A549 (cell line): Measurements from ENCODE around the gene NLRP1. TPM values are rescaled to one million over a fixed set of nuclear protein-coding genes. Genes with fewer than 3 reads are reported as not detected.

ENCODE experiments used
- ATAC-seq, 2 experiments: fragments of 200-7000 bp in 1 of 2; fragments of >200 bp in 1 of 2; cut with Nextera tagmentation in 1 of 2; cut with Tn5 transposase in 1 of 2; 3 replicates each; pipeline versions ENCODE4 v1.8.0 to v1.9.1; 2018 to 2020; ENCODE audit warnings: mild to moderate bottlenecking in 1 of 2, moderate library complexity in 1 of 2
- CTCF ChIA-PET: fragments of 300-600 bp; sonication (Branson Sonifier 250); formaldehyde crosslinking; extraction: SDS; loops from one replicate; lab custom pipeline; 2021; ENCODE audit warnings: antibody characterized with exemption, inconsistent platforms; lab: Yijun Ruan, JAX
- POLR2A ChIA-PET: fragments of 350-600 bp; formaldehyde crosslinking; extraction: SDS; loops from one replicate; lab custom pipeline; 2021; ENCODE audit warnings: antibody characterized with exemption, inconsistent platforms; lab: Yijun Ruan, JAX
- DNase-seq, 2 experiments: peaks; one replicate each; pipeline versions ENCODE4 v3.0.0 to v3.0.0-alpha.2; 2011 to 2016; ENCODE audit warnings: low read depth in 1 of 2, low spot score in 1 of 2
- FAIRE-seq: peaks from 2 replicates; lab custom pipeline; 2011; peaks lifted over from hg19 to GRCh38; lab: Jason Lieb, UNC
- H3K27ac ChIP-seq, 2 experiments: fragments of >200 bp; sonication (Bioruptor Twin); formaldehyde crosslinking; 3 replicates each; pipeline ENCODE4 v1.5.1; 2016 to 2017
- H3K4me1 ChIP-seq: fragments of >200 bp; sonication (Bioruptor Twin); formaldehyde crosslinking; 3 replicates; pipeline ENCODE4 v1.6.1; 2016
- H3K4me2 ChIP-seq: fragments of >200 bp; sonication (Bioruptor Twin); formaldehyde crosslinking; 3 replicates; pipeline ENCODE4 v1.6.1; 2016
- H3K4me3 ChIP-seq: fragments of >200 bp; sonication (Bioruptor Twin); formaldehyde crosslinking; 3 replicates; pipeline ENCODE4 v1.5.1; 2016
- H3K9me3 ChIP-seq: fragments of >200 bp; sonication (Bioruptor Twin); formaldehyde crosslinking; 3 replicates; pipeline ENCODE4 v1.6.1; 2016
- BHLHE40 ChIP-seq: IDR thresholded peaks from 2 replicates; pipeline ENCODE4 v1.6.1; 2012; ENCODE audit warnings: low read depth, low read length, inconsistent platforms
- CBX2 ChIP-seq: fragments of 200-600 bp; sonication (generic); IDR thresholded peaks from 2 replicates; pipeline ENCODE4 v1.6.1; 2016; ENCODE audit warnings: low read depth, mild to moderate bottlenecking, borderline replicate concordance
- CBX8 ChIP-seq: fragments of 200-600 bp; sonication (generic); IDR thresholded peaks from 2 replicates; pipeline ENCODE4 v1.6.1; 2016
- CEBPB ChIP-seq, 2 experiments: fragments of >200 bp in 1 of 2; sonication (Bioruptor Twin) in 1 of 2; formaldehyde crosslinking in 1 of 2; IDR thresholded peaks; 2 replicates each; pipeline ENCODE4 v1.6.1; 2012 to 2016
- CHD2 ChIP-seq: fragments of 150-350 bp; IDR thresholded peaks from 2 replicates; pipeline ENCODE4 v1.6.1; 2014; ENCODE audit warnings: low read length; ENCODE audit not compliant: partially characterized antibody
- CHD4 ChIP-seq: fragments of 200-600 bp; sonication (generic); IDR thresholded peaks from 2 replicates; pipeline ENCODE4 v1.6.1; 2016; ENCODE audit warnings: antibody characterized with exemption, mild to moderate bottlenecking, borderline replicate concordance
- EHF ChIP-seq: fragments of 250-450 bp; sonication (Bioruptor Pico); IDR thresholded peaks from 2 replicates; pipeline ENCODE4 v1.5.0; 2020; ENCODE audit warnings: mild to moderate bottlenecking
- EHMT2 ChIP-seq: fragments of 200-600 bp; sonication (generic); IDR thresholded peaks from 2 replicates; pipeline ENCODE4 v1.6.1; 2016; ENCODE audit warnings: antibody characterized with exemption, low read depth, mild to moderate bottlenecking, moderate library complexity
- ESRRA ChIP-seq: fragments of 150-350 bp; IDR thresholded peaks from 2 replicates; pipeline ENCODE4 v1.6.1; 2014; ENCODE audit warnings: mild to moderate bottlenecking, low read length, borderline replicate concordance
- FOSL2 ChIP-seq, 2 experiments: fragments of 450-650 bp in 1 of 2; fragments of >200 bp in 1 of 2; sonication (Bioruptor Twin) in 1 of 2; formaldehyde crosslinking; IDR thresholded peaks; 2 replicates each; pipeline versions ENCODE4 v1.5.0 to v1.6.1; 2016 to 2020; ENCODE audit warnings: mild to moderate bottlenecking in 1 of 2, moderate library complexity in 1 of 2
- GATA3 ChIP-seq: IDR thresholded peaks from 2 replicates; pipeline ENCODE4 v1.6.1; 2012; ENCODE audit warnings: borderline replicate concordance
- HDAC2 ChIP-seq: fragments of 200-600 bp; sonication (generic); IDR thresholded peaks from 2 replicates; pipeline ENCODE4 v1.6.1; 2016
- HEYL ChIP-seq: fragments of 250-450 bp; sonication (Bioruptor Pico); IDR thresholded peaks from 2 replicates; pipeline ENCODE4 v1.8.0; 2021; ENCODE audit warnings: mild to moderate bottlenecking, moderate library complexity
- HMGXB4 ChIP-seq: fragments of 250-450 bp; sonication (Bioruptor Pico); IDR thresholded peaks from 2 replicates; pipeline ENCODE4 v1.5.0; 2021; ENCODE audit warnings: mild to moderate bottlenecking, moderate library complexity, borderline replicate concordance
- NPAS2 ChIP-seq: fragments of 250-450 bp; sonication (Bioruptor Pico); IDR thresholded peaks from 2 replicates; pipeline ENCODE4 v1.8.0; 2022; ENCODE audit warnings: mild to moderate bottlenecking, moderate library complexity, borderline replicate concordance
- RCOR1 ChIP-seq: fragments of 150-350 bp; IDR thresholded peaks from 2 replicates; pipeline ENCODE4 v1.6.1; 2014; ENCODE audit warnings: antibody characterized with exemption, low read length, low read depth
- SREBF2 ChIP-seq: fragments of 450-650 bp; IDR thresholded peaks from 2 replicates; pipeline ENCODE4 v1.6.1; 2014; ENCODE audit warnings: mild to moderate bottlenecking, moderate library complexity
- TFCP2L1 ChIP-seq: fragments of 250-450 bp; sonication (Bioruptor Pico); IDR thresholded peaks from 2 replicates; pipeline ENCODE4 v1.5.0; 2021; ENCODE audit warnings: mild to moderate bottlenecking
- TP53 ChIP-seq: fragments of 250-450 bp; sonication (Bioruptor Pico); IDR thresholded peaks from 2 replicates; pipeline ENCODE4 v1.5.0; 2021; ENCODE audit warnings: mild to moderate bottlenecking, moderate library complexity
- ZC3H11A ChIP-seq: fragments of 450-650 bp; IDR thresholded peaks from 2 replicates; pipeline ENCODE4 v1.6.1; 2014; ENCODE audit warnings: antibody characterized with exemption, mild to moderate bottlenecking
- ZSCAN20 ChIP-seq: fragments of 250-450 bp; sonication (Bioruptor Pico); IDR thresholded peaks from 2 replicates; pipeline ENCODE4 v1.8.0; 2022; ENCODE audit warnings: mild to moderate bottlenecking, moderate library complexity
- WGBS: methylation state at CpG from one replicate; pipeline ENCODE4 v1.1.6; 2017; ENCODE audit errors: missing lambda C conversion rate; 5-methylcytosine and 5-hydroxymethylcytosine counted together
- polyA plus RNA-seq, 4 experiments: library from polyadenylated mRNA; depleted of rRNA in 3 of 4; stranded (reverse); fragments of >200 nt; fragmentation: RNase III in 1 of 4; extraction: RNeasy Plus Mini Kit Qiagen cat#74134 plus additional on column Dnase treatment in 1 of 4; gene quantifications; 2 replicates in 3 of 4; 3 replicates in 1 of 4; pipeline ENCODE4 v1.2.3, GENCODE V29; 2011 to 2017
- TF ChIP-seq, protein P1 (sequence below): IDR thresholded peaks from 2 replicates; pipeline ENCODE4 v1.6.1; 2012; ENCODE audit warnings: low read depth, borderline replicate concordance
- TF ChIP-seq, protein P2 (sequence below): fragments of 200-600 bp; sonication (generic); IDR thresholded peaks from 2 replicates; pipeline ENCODE4 v1.6.1; 2016; ENCODE audit warnings: antibody characterized with exemption, mild to moderate bottlenecking, moderate library complexity

The NLRP1 gene
- polyA plus RNA-seq, 2 of the 4 experiments (the other 2 are of a cell fraction): 1.1 to 4.4 TPM

DNA sequence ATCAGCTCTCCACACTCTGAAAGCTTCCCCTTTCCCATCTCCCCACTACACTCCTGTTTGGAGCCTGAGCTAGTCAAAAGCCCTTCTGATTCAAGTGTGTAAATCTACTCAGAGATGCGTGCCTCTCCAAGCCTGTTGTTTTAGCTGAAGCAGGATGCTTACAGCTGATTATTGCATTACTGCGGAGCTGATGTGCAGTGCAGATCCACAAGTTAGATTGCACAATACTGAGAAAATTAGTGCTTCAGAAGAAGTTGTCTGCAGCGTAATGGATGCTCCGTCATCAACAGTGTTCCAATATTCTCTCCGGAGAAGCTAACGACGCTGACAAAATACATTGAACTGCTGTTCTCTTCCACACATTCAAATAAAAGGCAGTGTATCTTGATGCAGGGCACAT is 44.8 kb upstream of the NLRP1 start:
- H3K4me2 ChIP-seq: no peak overlapping the region
- POLR2A ChIA-PET: no interaction called here
- no peak for FAIRE-seq

DNA sequence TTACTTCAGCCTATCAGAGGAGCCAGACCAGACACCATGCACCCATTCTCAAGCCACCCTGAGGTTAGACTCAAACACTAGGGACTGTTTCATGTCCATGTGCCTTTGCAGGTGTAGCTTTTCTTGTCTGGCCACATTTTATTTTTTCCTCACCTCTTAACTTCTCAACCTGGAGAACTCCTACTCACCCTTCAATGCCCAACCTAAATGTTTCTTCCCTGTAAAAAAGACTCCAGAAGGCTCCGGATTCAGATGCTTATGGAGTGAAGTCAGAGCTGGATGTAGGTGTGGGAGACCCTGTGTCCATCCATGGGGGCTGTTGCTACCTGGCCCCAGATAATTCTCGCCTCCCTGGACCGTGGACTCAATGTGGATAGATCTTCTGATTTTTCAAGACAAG is 44.0 kb upstream of the NLRP1 start:
- no peak for FAIRE-seq
- ChIA-PET CTCF (interaction anchor here (1.2 kb wide), 1 partner anchor 36 kb away, joined by 5 read pairs; no protein-coding TSS in a partner anchor), POLR2A (no interaction called here)

More for the DNA sequence above, 44.8 kb upstream of the NLRP1 start:
- CTCF ChIA-PET: interaction anchor here (0.6 to 1.2 kb wide), 4 partner anchors 8 to 64 kb away, joined by 3 to 4 read pairs (median 3); no protein-coding TSS in a partner anchor
- no peak overlapping the region for H3K27ac ChIP-seq
- WGBS: 52% methylated on average over 7 of the region's 7 CpGs
- DNase-seq (no peak), ATAC-seq (no peak)
- H3K9me3 ChIP-seq: 0 out of 3 replicates have a peak, but pooled peaks cover 8% of the 10 kb centered on the region
- TF ChIP-seq CEBPB (IDR thresholded peaks at IDR 0.05) (0 out of 4 replicates have a peak, but pooled peaks of 1 of the 2 experiments have one; percentile 25), HMGXB4 (CRISPR knock-in tag) (no peak), CHD4 (no peak), CBX8 (no peak), NPAS2 (CRISPR knock-in tag) (no peak)
- TF ChIP-seq, protein P1, sequence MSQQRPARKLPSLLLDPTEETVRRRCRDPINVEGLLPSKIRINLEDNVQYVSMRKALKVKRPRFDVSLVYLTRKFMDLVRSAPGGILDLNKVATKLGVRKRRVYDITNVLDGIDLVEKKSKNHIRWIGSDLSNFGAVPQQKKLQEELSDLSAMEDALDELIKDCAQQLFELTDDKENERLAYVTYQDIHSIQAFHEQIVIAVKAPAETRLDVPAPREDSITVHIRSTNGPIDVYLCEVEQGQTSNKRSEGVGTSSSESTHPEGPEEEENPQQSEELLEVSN: no peak
- no peaks in the 10 kb centered on the region for H3K4me1 ChIP-seq
- H3K4me3 ChIP-seq: no peak overlapping the region

GRCh38 chr17:5624211-5624610 is 39.9 kb upstream of the NLRP1 start:
- WGBS: 0% methylated on average over 4 of the region's 4 CpGs
- no peaks in the 10 kb centered on the region for H3K4me1 ChIP-seq
- ChIA-PET POLR2A (no interaction called here), CTCF (no interaction called here)
- H3K27ac ChIP-seq: no peak overlapping the region
- ATAC-seq (no peak), DNase-seq (no peak), FAIRE-seq (no peak)
- H3K4me2 ChIP-seq: no peak overlapping the region
- H3K4me3 ChIP-seq: no peak overlapping the region
- 0 out of 3 replicates have a peak, but pooled peaks cover 8% of the 10 kb centered on the region for H3K9me3 ChIP-seq
- TF ChIP-seq SREBF2 (no peak), HMGXB4 (CRISPR knock-in tag) (no peak), FOSL2 (IDR thresholded peaks at IDR 0.05) (no peak), FOSL2 (CRISPR knock-in tag; IDR thresholded peaks at IDR 0.05) (no peak), CBX2 (no peak), RCOR1 (no peak), NPAS2 (CRISPR knock-in tag) (no peak), CHD2 (no peak), GATA3 (no peak), CHD4 (no peak)
- TF ChIP-seq, protein P2, sequence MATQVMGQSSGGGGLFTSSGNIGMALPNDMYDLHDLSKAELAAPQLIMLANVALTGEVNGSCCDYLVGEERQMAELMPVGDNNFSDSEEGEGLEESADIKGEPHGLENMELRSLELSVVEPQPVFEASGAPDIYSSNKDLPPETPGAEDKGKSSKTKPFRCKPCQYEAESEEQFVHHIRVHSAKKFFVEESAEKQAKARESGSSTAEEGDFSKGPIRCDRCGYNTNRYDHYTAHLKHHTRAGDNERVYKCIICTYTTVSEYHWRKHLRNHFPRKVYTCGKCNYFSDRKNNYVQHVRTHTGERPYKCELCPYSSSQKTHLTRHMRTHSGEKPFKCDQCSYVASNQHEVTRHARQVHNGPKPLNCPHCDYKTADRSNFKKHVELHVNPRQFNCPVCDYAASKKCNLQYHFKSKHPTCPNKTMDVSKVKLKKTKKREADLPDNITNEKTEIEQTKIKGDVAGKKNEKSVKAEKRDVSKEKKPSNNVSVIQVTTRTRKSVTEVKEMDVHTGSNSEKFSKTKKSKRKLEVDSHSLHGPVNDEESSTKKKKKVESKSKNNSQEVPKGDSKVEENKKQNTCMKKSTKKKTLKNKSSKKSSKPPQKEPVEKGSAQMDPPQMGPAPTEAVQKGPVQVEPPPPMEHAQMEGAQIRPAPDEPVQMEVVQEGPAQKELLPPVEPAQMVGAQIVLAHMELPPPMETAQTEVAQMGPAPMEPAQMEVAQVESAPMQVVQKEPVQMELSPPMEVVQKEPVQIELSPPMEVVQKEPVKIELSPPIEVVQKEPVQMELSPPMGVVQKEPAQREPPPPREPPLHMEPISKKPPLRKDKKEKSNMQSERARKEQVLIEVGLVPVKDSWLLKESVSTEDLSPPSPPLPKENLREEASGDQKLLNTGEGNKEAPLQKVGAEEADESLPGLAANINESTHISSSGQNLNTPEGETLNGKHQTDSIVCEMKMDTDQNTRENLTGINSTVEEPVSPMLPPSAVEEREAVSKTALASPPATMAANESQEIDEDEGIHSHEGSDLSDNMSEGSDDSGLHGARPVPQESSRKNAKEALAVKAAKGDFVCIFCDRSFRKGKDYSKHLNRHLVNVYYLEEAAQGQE: no peak

More for the DNA sequence above, 44.0 kb upstream of the NLRP1 start:
- no peak for DNase-seq
- no peak for TF ChIP-seq EHF (CRISPR knock-in tag)
- TF ChIP-seq HDAC2: no peak
- TF ChIP-seq ESRRA: no peak
- no peak for TF ChIP-seq BHLHE40
- TF ChIP-seq EHMT2: no peak
- no peak for TF ChIP-seq ZSCAN20 (CRISPR knock-in tag)
- no peak for TF ChIP-seq TP53
- TF ChIP-seq, protein P2: no peak
- TF ChIP-seq ZC3H11A: no peak
- no peak for TF ChIP-seq TFCP2L1
- TF ChIP-seq CBX2: no peak
- TF ChIP-seq HEYL: no peak
- TF ChIP-seq, all 56 proteins: peak for 0
- no peak overlapping the region for H3K27ac ChIP-seq
- WGBS: 19% methylated on average over 3 of the region's 3 CpGs
- ATAC-seq: no peak
- no peaks in the 10 kb centered on the region for H3K4me1 ChIP-seq
- no peak overlapping the region for H3K4me2 ChIP-seq
- 0 out of 3 replicates have a peak, but pooled peaks cover 8% of the 10 kb centered on the region for H3K9me3 ChIP-seq
- H3K4me3 ChIP-seq: no peak overlapping the region
